ENCODE data around the gene PCDHGA3. TPM values are rescaled to one million over a fixed set of nuclear protein-coding genes. Genes with fewer than 3 reads are reported as not detected.

PCDHGA3 gene
- total and polyA plus RNA-seq, 9 of the 15 experiments (the other 6 are each of a cell fraction or from before 2014, with no cell fraction given), result 0.13 to 0.28 (median 0.18) TPM; not detected in 2

DNA sequence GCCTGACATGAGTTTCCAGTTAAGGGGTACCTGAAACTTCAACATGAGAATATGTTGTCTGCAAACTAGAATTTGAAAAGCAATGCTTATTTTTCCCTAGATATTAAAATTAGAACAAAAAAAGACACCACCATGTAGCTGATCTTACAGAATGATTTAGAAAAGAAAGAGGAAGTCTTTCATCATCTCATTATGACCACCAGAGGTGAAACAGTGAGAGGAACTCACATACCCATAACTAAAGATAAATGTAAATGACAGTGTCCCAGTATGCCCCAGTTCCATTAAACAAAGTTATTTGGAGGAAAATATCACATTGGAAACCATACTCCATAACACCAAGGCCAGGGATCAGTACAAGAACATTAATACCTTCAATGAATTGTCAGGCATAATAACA is 29.9 kb upstream of the PCDHGA3 start:
- FAIRE-seq (no peak), DNase-seq (ENCODE audit: extremely low read depth in 1 of 4, low spot score in 3 of 4) (no peak), ATAC-seq (peak; percentile 45; the same call in 1 of the 3 replicates)
- Histone ChIP-seq H3K36me3 (ENCODE audit: control insufficient read depth, insufficient read depth, low read length) (peaks cover 13% of the 10 kb centered on the region), H3K9me1 (ENCODE audit: control insufficient read depth, insufficient read depth, low read length) (no peaks in the 10 kb centered on the region), H3K4me3 (no peak overlapping the region), H3K9me3 (replicated peaks; ENCODE audit: control insufficient read depth, insufficient read depth, low read depth, low read length) (peaks cover 6% of the 10 kb centered on the region), H3K27ac (ENCODE audit: extremely low read depth, low read depth, low read length) (no peak overlapping the region), H3K4me1 (replicated peaks in 1 of 2; ENCODE audit: control insufficient read depth in 2 of 2, insufficient read depth in 2 of 2, low read length in 2 of 2) (no peaks in the 10 kb centered on the region; a peak in 1 of 5 replicates), H3K79me2 (ENCODE audit: control insufficient read depth, insufficient read depth, low read length) (peaks cover 11% of the 10 kb centered on the region), H4K20me1 (replicated peaks; ENCODE audit: control insufficient read depth, insufficient read depth, low read length) (no peaks in the 10 kb centered on the region), H3K9ac (ENCODE audit: insufficient read depth in 1 of 2, low read depth in 2 of 2, low read length in 2 of 2) (no peak overlapping the region), H3K27me3 (ENCODE audit: control insufficient read depth in 2 of 2, insufficient read depth in 2 of 2, low read length in 2 of 2) (no peaks in the 10 kb centered on the region), H3K4me2 (ENCODE audit: insufficient read depth, low read length) (no peak overlapping the region), H2AFZ (ENCODE audit: low read depth, low read length) (no peak overlapping the region)
- BruUV-seq (replicated peaks), result no TSS peak
- intact Hi-C loops (cut with micrococcal nuclease), result no loop called here
- in situ Hi-C loops (cut with MboI), result no loop called here
- POLR2A ChIA-PET, result no interaction called here
- CTCF ChIA-PET (ENCODE audit: low intra/inter-chr PET ratio), result no interaction called here
- peak; percentile 51; the same call in 1 of the 2 replicates for TF ChIP-seq SPI1 (IDR thresholded peaks at IDR 0.05; ENCODE audit: borderline replicate concordance, low read depth, low read length)
- TF ChIP-seq, protein P1, sequence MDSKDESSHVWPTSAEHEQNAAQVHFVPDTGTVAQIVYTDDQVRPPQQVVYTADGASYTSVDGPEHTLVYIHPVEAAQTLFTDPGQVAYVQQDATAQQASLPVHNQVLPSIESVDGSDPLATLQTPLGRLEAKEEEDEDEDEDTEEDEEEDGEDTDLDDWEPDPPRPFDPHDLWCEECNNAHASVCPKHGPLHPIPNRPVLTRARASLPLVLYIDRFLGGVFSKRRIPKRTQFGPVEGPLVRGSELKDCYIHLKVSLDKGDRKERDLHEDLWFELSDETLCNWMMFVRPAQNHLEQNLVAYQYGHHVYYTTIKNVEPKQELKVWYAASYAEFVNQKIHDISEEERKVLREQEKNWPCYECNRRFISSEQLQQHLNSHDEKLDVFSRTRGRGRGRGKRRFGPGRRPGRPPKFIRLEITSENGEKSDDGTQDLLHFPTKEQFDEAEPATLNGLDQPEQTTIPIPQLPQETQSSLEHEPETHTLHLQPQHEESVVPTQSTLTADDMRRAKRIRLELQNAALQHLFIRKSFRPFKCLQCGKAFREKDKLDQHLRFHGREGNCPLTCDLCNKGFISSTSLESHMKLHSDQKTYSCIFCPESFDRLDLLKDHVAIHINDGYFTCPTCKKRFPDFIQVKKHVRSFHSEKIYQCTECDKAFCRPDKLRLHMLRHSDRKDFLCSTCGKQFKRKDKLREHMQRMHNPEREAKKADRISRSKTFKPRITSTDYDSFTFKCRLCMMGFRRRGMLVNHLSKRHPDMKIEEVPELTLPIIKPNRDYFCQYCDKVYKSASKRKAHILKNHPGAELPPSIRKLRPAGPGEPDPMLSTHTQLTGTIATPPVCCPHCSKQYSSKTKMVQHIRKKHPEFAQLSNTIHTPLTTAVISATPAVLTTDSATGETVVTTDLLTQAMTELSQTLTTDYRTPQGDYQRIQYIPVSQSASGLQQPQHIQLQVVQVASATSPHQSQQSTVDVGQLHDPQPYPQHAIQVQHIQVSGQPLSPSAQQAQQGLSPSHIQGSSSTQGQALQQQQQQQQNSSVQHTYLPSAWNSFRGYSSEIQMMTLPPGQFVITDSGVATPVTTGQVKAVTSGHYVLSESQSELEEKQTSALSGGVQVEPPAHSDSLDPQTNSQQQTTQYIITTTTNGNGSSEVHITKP (IDR thresholded peaks at IDR 0.05; ENCODE audit: partially characterized antibody), result no peak
- TF ChIP-seq PHF21A (IDR thresholded peaks at IDR 0.05; ENCODE audit: borderline replicate concordance, low read depth), result no peak
- TF ChIP-seq DACH1 (IDR thresholded peaks at IDR 0.05; ENCODE audit: partially characterized antibody), result no peak
- TF ChIP-seq CHD4 (IDR thresholded peaks at IDR 0.05; ENCODE audit: insufficient read depth, insufficient replicate concordance, low read depth, low read length, poor library complexity, severe bottlenecking), result no peak
- TF ChIP-seq, protein P2, sequence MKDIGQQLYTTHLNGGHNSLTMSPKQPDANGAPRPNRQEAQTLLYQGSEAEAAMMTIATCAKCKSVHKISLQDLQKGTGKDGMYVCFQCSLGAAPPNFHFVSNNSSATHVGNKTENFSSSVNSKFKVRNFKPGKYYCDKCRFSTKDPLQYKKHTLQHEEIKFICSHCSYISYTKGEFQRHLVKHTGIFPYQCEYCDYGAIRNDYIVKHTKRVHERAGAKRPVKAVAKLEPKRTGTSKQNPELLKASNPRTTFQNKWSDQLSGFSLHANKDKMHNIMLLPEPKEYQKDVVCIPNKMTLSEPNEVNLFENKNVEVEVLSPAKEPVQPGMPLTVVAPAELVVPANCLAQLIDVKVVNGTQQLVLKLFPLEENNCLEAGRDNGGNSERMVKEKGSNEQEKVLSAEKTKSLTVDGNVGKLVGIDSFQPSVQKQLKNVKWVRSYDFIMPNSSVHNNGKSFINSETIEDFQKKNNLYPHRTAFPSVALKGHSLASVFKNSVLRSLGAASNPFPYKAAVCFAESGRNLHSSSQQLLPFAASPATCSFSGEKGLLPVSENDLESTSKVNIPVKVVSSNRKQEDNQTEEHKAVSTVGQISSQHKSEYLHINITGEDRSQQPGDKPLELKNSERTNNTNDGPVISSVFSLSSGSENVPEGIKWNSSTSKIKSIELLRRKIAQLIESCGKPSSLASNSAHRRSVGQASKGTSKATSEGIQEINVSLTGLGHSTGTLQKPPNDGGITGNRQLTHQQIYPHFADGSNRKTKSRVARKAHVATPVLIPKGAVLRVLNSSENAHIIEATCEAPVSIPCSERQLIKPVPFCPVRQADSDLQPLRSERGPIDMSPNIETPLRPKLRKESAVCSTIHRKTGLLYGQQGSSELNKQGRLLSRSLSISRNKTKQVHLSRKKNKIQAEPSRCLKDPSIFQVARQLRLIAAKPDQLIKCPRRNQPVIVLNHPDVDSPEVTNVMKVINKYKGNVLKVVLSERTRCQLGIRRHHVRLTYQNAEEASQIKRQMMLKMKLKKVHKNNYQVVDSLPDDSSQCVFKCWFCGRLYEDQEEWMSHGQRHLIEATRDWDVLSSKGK (CRISPR knock-in tag; IDR thresholded peaks at IDR 0.05), result no peak
- no peak for TF ChIP-seq HMGN3 (IDR thresholded peaks at IDR 0.05; ENCODE audit: borderline replicate concordance, extremely low read depth, insufficient read length, low read depth, low read length)
- TF ChIP-seq, protein P3, sequence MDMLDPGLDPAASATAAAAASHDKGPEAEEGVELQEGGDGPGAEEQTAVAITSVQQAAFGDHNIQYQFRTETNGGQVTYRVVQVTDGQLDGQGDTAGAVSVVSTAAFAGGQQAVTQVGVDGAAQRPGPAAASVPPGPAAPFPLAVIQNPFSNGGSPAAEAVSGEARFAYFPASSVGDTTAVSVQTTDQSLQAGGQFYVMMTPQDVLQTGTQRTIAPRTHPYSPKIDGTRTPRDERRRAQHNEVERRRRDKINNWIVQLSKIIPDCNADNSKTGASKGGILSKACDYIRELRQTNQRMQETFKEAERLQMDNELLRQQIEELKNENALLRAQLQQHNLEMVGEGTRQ (CRISPR knock-in tag; IDR thresholded peaks at IDR 0.05), result no peak
- TF ChIP-seq ZNF584 (CRISPR knock-in tag; IDR thresholded peaks at IDR 0.05; ENCODE audit: low read depth), result no peak
